Osteocyte (in vitro differentiated cells): ENCODE measurements around the gene CACNA2D3. TPM values are rescaled to one million over a fixed set of nuclear protein-coding genes. Genes with fewer than 3 reads are reported as not detected.

Source experiments
- DNase-seq: peaks from one replicate; pipeline ENCODE4 v3.0.0; 2021; ENCODE audit warnings: mixed read lengths; ENCODE audit not compliant: unreplicated experiment; ENCODE audit errors: extremely low spot score
- H3K27ac Mint-ChIP-seq: one replicate; pipeline ENCODE4 v1.8.0; 2021; ENCODE audit warnings: mild to moderate bottlenecking, mixed read lengths; ENCODE audit not compliant: unreplicated experiment
- H3K27me3 Mint-ChIP-seq: one replicate; pipeline ENCODE4 v1.8.0; 2021; ENCODE audit warnings: mixed read lengths; ENCODE audit not compliant: unreplicated experiment
- H3K36me3 Mint-ChIP-seq: one replicate; pipeline ENCODE4 v1.8.0; 2021; ENCODE audit warnings: mixed read lengths; ENCODE audit not compliant: unreplicated experiment
- H3K4me1 Mint-ChIP-seq: one replicate; pipeline ENCODE4 v1.8.0; 2021; ENCODE audit warnings: mixed read lengths; ENCODE audit not compliant: unreplicated experiment
- H3K4me3 Mint-ChIP-seq: one replicate; pipeline ENCODE4 v1.8.0; 2021; ENCODE audit warnings: mild to moderate bottlenecking, moderate library complexity, mixed read lengths; ENCODE audit not compliant: unreplicated experiment
- H3K9me3 Mint-ChIP-seq: one replicate; pipeline ENCODE4 v1.8.0; 2021; ENCODE audit warnings: mixed read lengths; ENCODE audit not compliant: unreplicated experiment
- total RNA-seq: library from RNA; stranded (reverse); gene quantifications from 2 replicates; pipeline ENCODE4 v1.2.1, GENCODE V29; 2021
- TF ChIP-seq, protein P1 (sequence below): fragments of 200-600 bp; sonication (generic); IDR thresholded peaks from 2 replicates; pipeline ENCODE4 v1.5.0; 2021; ENCODE audit warnings: antibody characterized with exemption, mild to moderate bottlenecking, moderate library complexity

CACNA2D3 gene
- total RNA-seq, 1 donor from 2014 or later: 0.46 TPM

DNA sequence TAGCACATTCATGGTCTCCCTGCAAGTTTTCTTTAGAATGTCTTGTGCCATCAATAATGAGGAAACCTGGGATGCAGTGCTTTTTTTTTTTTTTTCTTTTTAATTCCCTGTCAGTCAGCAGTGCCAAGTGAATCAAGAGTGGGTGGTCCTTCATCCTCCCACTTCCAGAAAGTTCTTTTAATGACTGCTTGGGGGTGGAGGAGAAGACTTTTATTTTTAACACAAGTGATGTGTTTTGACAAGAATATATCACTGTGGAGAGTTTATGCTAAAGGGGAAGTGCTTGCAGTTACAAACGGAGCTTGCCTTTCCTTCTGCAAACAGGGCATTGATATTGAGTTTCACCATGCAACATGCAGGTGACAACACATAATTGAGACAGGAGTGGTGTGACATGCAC is 69.7 kb downstream of the CACNA2D3 start:
- Mint-ChIP-seq H3K27me3 (no peaks in the 10 kb centered on the region), H3K9me3 (peaks cover 36% of the 10 kb centered on the region), H3K36me3 (no peaks in the 10 kb centered on the region), H3K4me1 (no peaks in the 10 kb centered on the region), H3K4me3 (no peak overlapping the region), H3K27ac (no peak overlapping the region)
- TF ChIP-seq, protein P1, sequence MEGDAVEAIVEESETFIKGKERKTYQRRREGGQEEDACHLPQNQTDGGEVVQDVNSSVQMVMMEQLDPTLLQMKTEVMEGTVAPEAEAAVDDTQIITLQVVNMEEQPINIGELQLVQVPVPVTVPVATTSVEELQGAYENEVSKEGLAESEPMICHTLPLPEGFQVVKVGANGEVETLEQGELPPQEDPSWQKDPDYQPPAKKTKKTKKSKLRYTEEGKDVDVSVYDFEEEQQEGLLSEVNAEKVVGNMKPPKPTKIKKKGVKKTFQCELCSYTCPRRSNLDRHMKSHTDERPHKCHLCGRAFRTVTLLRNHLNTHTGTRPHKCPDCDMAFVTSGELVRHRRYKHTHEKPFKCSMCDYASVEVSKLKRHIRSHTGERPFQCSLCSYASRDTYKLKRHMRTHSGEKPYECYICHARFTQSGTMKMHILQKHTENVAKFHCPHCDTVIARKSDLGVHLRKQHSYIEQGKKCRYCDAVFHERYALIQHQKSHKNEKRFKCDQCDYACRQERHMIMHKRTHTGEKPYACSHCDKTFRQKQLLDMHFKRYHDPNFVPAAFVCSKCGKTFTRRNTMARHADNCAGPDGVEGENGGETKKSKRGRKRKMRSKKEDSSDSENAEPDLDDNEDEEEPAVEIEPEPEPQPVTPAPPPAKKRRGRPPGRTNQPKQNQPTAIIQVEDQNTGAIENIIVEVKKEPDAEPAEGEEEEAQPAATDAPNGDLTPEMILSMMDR: no peak
- no peak for DNase-seq

DNA sequence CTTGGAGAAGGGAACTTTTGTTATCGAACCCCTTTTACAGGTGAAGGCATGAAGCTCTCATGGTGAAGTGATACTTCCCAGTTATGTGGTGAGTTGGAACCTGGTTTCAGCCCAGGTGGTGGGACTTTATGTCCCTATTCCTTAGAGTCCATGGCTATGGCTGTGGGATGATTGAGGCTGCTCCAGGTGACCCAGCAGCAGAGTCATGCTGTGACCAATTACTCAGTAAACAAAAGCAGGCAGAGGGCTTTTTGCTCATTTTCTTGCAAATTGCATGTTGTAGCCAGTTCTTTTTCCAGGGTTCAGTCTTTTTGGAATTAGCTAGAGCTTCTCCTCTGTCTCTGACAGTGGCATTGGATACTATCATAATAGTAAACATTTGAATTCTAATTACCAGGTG is 70.7 kb downstream of the CACNA2D3 start:
- H3K27me3 Mint-ChIP-seq: no peaks in the 10 kb centered on the region

DNA sequence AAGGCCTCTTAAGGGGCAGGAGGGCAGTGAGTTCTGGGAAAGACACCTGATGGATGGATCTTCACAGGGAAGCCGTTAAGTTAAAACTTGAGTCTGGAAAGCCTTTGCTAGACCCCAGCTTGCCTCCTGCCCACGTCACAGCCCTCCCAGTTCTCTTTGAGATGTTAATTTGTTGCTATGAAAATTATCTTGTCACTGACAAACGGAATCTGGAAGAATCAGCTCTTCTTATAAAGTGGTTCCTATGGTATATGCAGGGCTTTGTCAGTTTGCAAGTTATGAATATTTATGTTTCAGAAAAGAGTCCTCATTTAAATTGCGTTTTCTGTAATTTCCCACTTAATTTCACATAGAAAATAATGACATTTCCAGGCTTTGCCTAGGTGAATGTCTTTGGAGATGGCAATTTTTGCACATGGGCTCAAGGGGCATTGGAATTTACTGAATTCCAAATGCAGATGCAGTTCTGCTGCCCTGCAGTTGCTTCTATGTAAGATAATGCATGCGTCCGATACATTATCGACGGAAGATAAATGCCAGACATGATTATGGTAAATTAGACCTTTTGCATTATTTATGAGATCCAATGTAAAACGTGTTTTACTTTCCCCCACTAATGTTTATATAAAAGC is 74.1 kb downstream of the CACNA2D3 start:
- Mint-ChIP-seq H3K27ac (no peak overlapping the region), H3K4me1 (no peaks in the 10 kb centered on the region), H3K9me3 (peaks cover 8% of the 10 kb centered on the region), H3K27me3 (no peaks in the 10 kb centered on the region), H3K36me3 (no peaks in the 10 kb centered on the region), H3K4me3 (no peak overlapping the region)
- no peak for DNase-seq
- TF ChIP-seq, protein P1: no peak

More for the DNA sequence above, 70.7 kb downstream of the CACNA2D3 start:
- no peak for DNase-seq
- Mint-ChIP-seq H3K4me1 (no peaks in the 10 kb centered on the region), H3K36me3 (no peaks in the 10 kb centered on the region), H3K9me3 (peaks cover 29% of the 10 kb centered on the region), H3K4me3 (no peak overlapping the region), H3K27ac (no peak overlapping the region)
- TF ChIP-seq, protein P1: no peak

DNA sequence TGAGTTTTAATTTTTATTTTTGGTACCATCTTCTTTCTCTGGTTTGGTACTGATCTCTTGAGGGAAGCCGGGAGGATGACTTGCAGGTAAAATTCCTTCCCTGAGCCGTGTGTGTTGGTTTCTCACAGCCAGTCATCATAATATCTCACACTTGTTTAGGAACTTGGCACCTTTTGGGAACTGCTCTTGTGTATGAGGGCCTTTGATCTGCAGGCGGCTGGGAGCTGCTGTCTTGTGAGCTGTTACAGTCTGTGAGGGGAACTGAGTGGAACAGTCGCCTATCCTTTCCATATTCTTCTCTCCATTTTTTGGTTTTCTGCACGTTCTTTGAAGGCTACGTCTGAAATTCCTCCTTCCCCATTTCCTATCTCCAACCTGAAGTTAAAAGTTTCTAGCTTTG is 75.2 kb downstream of the CACNA2D3 start:
- H3K36me3 Mint-ChIP-seq: no peaks in the 10 kb centered on the region
- H3K27ac Mint-ChIP-seq: no peak overlapping the region
- H3K4me1 Mint-ChIP-seq: no peaks in the 10 kb centered on the region
- no peak overlapping the region for H3K4me3 Mint-ChIP-seq
- peaks cover 8% of the 10 kb centered on the region for H3K9me3 Mint-ChIP-seq
- TF ChIP-seq, protein P1: no peak
- DNase-seq: no peak
- no peaks in the 10 kb centered on the region for H3K27me3 Mint-ChIP-seq

DNA sequence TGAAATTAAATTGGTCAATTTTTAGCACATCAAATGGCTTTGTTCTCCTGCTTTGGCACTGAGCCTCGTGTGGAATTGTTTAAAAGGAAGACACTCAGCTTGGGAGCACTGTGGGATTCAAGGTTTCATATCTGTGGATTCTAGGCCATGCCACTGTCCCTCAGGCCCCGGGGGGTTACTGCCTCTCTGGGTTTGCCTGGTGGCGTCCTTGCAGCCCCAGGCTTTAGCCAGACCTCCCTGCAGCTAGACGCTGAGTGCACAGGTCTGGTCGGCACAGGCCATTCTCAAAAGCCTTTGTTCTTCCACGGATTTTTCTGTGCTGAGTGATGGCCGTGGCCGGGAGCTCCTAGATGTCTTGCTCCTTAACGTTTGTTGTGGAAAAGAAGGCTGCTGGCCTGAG is 76.2 kb downstream of the CACNA2D3 start:
- H3K9me3 Mint-ChIP-seq: peaks cover 8% of the 10 kb centered on the region

More for the DNA sequence above, 76.2 kb downstream of the CACNA2D3 start:
- no peak for DNase-seq
- H3K27ac Mint-ChIP-seq: no peak overlapping the region
- H3K4me3 Mint-ChIP-seq: no peak overlapping the region
- TF ChIP-seq, protein P1: no peak
- no peaks in the 10 kb centered on the region for H3K4me1 Mint-ChIP-seq
- no peaks in the 10 kb centered on the region for H3K27me3 Mint-ChIP-seq
- H3K36me3 Mint-ChIP-seq: no peaks in the 10 kb centered on the region
